Measurements from ENCODE around the gene CNIH3.
A peak's percentile ranks its signal among the peaks of the same experiment; 100 is the strongest.

Gene CNIH3

GRCh38 chr1:224749916-224750315 is 133.8 kb downstream of the CNIH3 start:
- DNase-seq: no peak

- DNase-seq: no peak
Observed at GRCh38 chr1:224751624-224752311, 135.7 kb downstream of the CNIH3 start.

- no peak for DNase-seq
Observed at GRCh38 chr1:224753491-224753890, 137.4 kb downstream of the CNIH3 start.

- DNase-seq: no peak
Observed at GRCh38 chr1:224755586-224755985, 139.5 kb downstream of the CNIH3 start.

- DNase-seq: no peak
Observed at GRCh38 chr1:224757508-224757907, 141.4 kb downstream of the CNIH3 start.

- DNase-seq: no peak
Observed at GRCh38 chr1:224759135-224759534, 143.0 kb downstream of the CNIH3 start.

GRCh38 chr1:224759681-224760091 is 143.6 kb downstream of the CNIH3 start:
- peak; percentile 71 for DNase-seq

- DNase-seq: no peak
Observed at GRCh38 chr1:224760163-224760562, 144.0 kb downstream of the CNIH3 start.

- no peak for DNase-seq
Observed at GRCh38 chr1:224761245-224761644, 145.1 kb downstream of the CNIH3 start.

- no peak for DNase-seq
Observed at GRCh38 chr1:224762046-224762445, 145.9 kb downstream of the CNIH3 start.

- DNase-seq: no peak
Observed at GRCh38 chr1:224762701-224763100, 146.6 kb downstream of the CNIH3 start.

GRCh38 chr1:224763126-224763775 is 147.1 kb downstream of the CNIH3 start:
- no peak for DNase-seq

GRCh38 chr1:224766266-224766665 is 150.1 kb downstream of the CNIH3 start:
- no peak for DNase-seq

- DNase-seq: no peak
Observed at GRCh38 chr1:224767031-224767430, 150.9 kb downstream of the CNIH3 start.

- DNase-seq: no peak
Observed at GRCh38 chr1:224767676-224768075, 151.6 kb downstream of the CNIH3 start.

GRCh38 chr1:224768971-224769370 is 152.9 kb downstream of the CNIH3 start:
- no peak for DNase-seq

GRCh38 chr1:224769452-224770335 is 153.6 kb downstream of the CNIH3 start:
- peak; percentile 47 for DNase-seq

GRCh38 chr1:224770336-224770693 is 154.2 kb downstream of the CNIH3 start:
- no peak for DNase-seq

- DNase-seq: no peak
Observed at GRCh38 chr1:224773646-224774045, 157.5 kb downstream of the CNIH3 start.

- peak; percentile 51 for DNase-seq
Observed at GRCh38 chr1:224774378-224774777, 158.3 kb downstream of the CNIH3 start.

- no peak for DNase-seq
Observed at GRCh38 chr1:224777180-224777579, 161.1 kb downstream of the CNIH3 start.

- no peak for DNase-seq
Observed at GRCh38 chr1:224779536-224779935, 163.4 kb downstream of the CNIH3 start.

GRCh38 chr1:224780736-224781135 is 164.6 kb downstream of the CNIH3 start:
- no peak for DNase-seq

- DNase-seq: no peak
Observed at GRCh38 chr1:224781800-224782199, 165.7 kb downstream of the CNIH3 start.

Data from suppressor macrophage treated with lipopolysaccharide for 4 hours (primary cell).